ENCODE measurements around the gene GLB1L. TPM values are rescaled to one million over a fixed set of nuclear protein-coding genes. Genes with fewer than 3 reads are reported as not detected.

GLB1L gene
- total RNA-seq, 1 experiment from 2014 or later: 6.1 TPM

- TF ChIP-seq ZNF232 (CRISPR knock-in tag; IDR thresholded peaks at IDR 0.05) (no peak), ZBTB21 (CRISPR knock-in tag; IDR thresholded peaks at IDR 0.05; ENCODE audit: borderline replicate concordance) (no peak), SP1 (CRISPR knock-in tag; conservative IDR thresholded peaks at IDR 0.05) (no peak), ATF6 (CRISPR knock-in tag; IDR thresholded peaks at IDR 0.05) (no peak), SMAD3 (CRISPR knock-in tag; IDR thresholded peaks at IDR 0.05; ENCODE audit: borderline replicate concordance) (no peak), ZNF416 (CRISPR knock-in tag; IDR thresholded peaks at IDR 0.05) (no peak)
- TF ChIP-seq, protein P1, sequence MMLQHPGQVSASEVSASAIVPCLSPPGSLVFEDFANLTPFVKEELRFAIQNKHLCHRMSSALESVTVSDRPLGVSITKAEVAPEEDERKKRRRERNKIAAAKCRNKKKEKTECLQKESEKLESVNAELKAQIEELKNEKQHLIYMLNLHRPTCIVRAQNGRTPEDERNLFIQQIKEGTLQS (CRISPR knock-in tag; conservative IDR thresholded peaks at IDR 0.05): no peak
- Mint-ChIP-seq H3K4me3 (peak overlapping the region; percentile 70), H3K27me3 (ENCODE audit: low read depth) (peaks cover 6% of the 10 kb centered on the region), H3K4me1 (peaks cover 32% of the 10 kb centered on the region), H3K27ac (peak overlapping the region; percentile 82), H3K9me3 (no peaks in the 10 kb centered on the region), H3K36me3 (peaks cover 5% of the 10 kb centered on the region; the same call in 1 of the 2 replicates)
- DNase-seq (ENCODE audit: low spot score) (no peak), ATAC-seq (peak; percentile 38)
- ChIA-PET POLR2A (interaction anchor here (0.6 to 3.0 kb wide), 9 partner anchors 17 to 380 kb away, joined by 3 to 21 read pairs (median 4); partner anchors contain the start of genes ABCB6, ANKZF1, ATG9A and GLB1L), CTCF (interaction anchor here (0.6 to 6.5 kb wide), 22 partner anchors 8 to 277 kb away, joined by 3 to 158 read pairs (median 4); partner anchors contain the start of genes ABCB6, GLB1L, STK16 and TUBA4A)
These were observed 33.5 kb upstream of the GLB1L start for GRCh38 chr2:219278655-219279150.

DNA sequence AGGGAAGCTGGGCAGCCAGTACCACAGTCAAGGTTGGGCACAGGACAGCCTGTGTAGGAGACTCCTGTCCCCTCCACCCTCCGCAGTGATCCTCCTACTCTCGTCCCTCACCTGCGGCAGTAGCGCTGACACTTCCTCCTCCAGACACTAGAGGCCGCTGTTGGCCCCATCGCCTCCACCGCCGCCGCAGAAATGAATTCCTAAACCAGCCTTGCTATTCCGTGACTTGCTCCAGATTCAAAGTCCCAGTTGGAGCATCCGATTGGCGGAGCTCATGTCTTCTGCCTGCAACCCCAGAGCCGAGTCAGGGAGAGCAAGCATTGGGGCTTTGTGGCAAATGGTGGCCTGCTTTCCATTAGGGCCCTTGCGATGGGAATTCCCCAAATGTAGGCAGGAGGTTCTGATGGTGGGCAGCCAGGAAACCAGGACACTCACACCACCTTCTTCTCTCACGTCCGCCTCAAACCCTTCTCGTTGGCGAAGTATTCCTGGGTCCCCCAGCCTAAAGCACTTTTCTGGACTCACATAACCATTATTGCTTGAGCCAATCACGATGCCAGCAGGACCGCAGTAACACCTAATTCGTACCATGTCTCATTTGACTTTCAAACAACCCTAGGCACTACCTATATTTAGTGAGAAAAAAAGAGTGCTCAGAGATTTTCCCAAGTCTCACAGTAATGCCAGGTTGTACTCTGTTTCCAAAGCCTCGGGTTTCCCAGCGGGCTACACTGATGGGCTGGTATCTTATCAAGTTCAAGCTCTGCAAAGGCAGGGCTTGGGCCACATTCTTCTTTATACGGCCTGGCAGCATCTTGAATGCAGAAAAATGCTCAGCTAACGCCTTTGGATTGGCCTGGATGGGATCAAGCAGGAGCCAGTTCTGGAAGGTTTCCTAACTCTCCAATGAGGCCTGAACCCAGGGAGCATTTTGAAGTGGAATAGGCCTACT is 32.7 kb upstream of the GLB1L start:
- Mint-ChIP-seq H3K9me3 (no peaks in the 10 kb centered on the region), H3K4me1 (peaks cover 32% of the 10 kb centered on the region), H3K4me3 (peak overlapping the region; percentile 70), H3K36me3 (peaks cover 3% of the 10 kb centered on the region; the same call in 1 of the 2 replicates), H3K27ac (peak overlapping the region; percentile 96), H3K27me3 (ENCODE audit: low read depth) (peaks cover 9% of the 10 kb centered on the region)
- TF ChIP-seq SP1 (CRISPR knock-in tag; conservative IDR thresholded peaks at IDR 0.05): no peak
- TF ChIP-seq CTCF (IDR thresholded peaks at IDR 0.05): peak; percentile 99
- TF ChIP-seq, protein P2, sequence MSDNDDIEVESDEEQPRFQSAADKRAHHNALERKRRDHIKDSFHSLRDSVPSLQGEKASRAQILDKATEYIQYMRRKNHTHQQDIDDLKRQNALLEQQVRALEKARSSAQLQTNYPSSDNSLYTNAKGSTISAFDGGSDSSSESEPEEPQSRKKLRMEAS (CRISPR knock-in tag; IDR thresholded peaks at IDR 0.05): 0 out of 2 replicates have a peak, but pooled peaks have one; percentile 24
- TF ChIP-seq, protein P3, sequence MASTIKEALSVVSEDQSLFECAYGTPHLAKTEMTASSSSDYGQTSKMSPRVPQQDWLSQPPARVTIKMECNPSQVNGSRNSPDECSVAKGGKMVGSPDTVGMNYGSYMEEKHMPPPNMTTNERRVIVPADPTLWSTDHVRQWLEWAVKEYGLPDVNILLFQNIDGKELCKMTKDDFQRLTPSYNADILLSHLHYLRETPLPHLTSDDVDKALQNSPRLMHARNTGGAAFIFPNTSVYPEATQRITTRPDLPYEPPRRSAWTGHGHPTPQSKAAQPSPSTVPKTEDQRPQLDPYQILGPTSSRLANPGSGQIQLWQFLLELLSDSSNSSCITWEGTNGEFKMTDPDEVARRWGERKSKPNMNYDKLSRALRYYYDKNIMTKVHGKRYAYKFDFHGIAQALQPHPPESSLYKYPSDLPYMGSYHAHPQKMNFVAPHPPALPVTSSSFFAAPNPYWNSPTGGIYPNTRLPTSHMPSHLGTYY (CRISPR knock-in tag; IDR thresholded peaks at IDR 0.05): no peak
- peak; percentile 72 for ATAC-seq
- ChIA-PET CTCF (interaction anchor here (0.6 to 6.5 kb wide), 37 partner anchors 8 to 298 kb away, joined by 3 to 158 read pairs (median 4); partner anchors contain the start of genes ABCB6, ANKZF1, ATG9A and DNPEP), POLR2A (interaction anchor here (0.6 to 3.0 kb wide), 11 partner anchors 17 to 379 kb away, joined by 3 to 21 read pairs (median 4); partner anchors contain the start of genes ABCB6, ANKZF1, ATG9A and GLB1L)
- DNase-seq (ENCODE audit: low spot score): peak; percentile 87

DNA sequence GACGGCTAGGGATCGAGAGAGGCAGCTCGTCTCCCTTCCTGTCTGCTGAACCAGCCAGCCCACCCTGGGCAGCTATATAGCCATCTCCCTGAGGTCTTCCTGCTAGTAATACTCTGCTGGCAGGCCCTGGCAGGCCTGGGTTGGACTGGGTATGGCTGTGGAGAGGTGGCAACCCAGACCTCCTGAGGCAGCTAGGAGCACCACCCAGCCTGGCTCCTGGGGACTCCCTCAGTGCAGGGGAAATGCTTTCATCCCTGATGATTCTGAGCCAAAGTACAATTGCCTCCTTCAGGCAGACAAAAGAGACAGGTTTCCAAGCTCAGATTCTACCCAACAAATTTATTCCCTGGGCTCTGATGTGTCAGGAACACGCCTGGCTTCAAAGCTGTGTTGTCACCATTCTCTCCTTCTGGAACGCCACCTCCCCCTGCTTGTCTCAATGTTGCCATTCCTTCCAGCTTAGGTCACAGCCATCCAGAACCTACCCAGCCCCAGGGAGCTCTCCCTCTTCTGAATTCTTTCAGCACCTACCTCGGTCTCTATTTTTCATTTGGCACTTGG is 29.2 kb upstream of the GLB1L start:
- Mint-ChIP-seq H3K36me3 (no peaks in the 10 kb centered on the region), H3K4me3 (no peak overlapping the region), H3K27ac (no peak overlapping the region), H3K4me1 (peaks cover 28% of the 10 kb centered on the region), H3K27me3 (ENCODE audit: low read depth) (peaks cover 31% of the 10 kb centered on the region), H3K9me3 (no peaks in the 10 kb centered on the region)
- ChIA-PET CTCF (interaction anchor here (0.8 to 1.7 kb wide), 12 partner anchors 9 to 236 kb away, joined by 3 to 23 read pairs (median 3); partner anchors contain the start of genes PTPRN and TUBA4A), POLR2A (interaction anchor here (0.6 to 1.4 kb wide), 6 partner anchors 18 to 98 kb away, joined by 3 to 8 read pairs (median 3); partner anchors contain the start of gene TUBA4A)
- no peak for DNase-seq (ENCODE audit: low spot score)
- peak; percentile 7; the same call in 1 of the 2 replicates for ATAC-seq
- TF ChIP-seq EMX1 (CRISPR knock-in tag; IDR thresholded peaks at IDR 0.05) (no peak), ZNF121 (CRISPR knock-in tag; IDR thresholded peaks at IDR 0.05) (no peak), PREB (CRISPR knock-in tag; IDR thresholded peaks at IDR 0.05; ENCODE audit: borderline replicate concordance) (no peak), SMAD3 (CRISPR knock-in tag; IDR thresholded peaks at IDR 0.05; ENCODE audit: borderline replicate concordance) (no peak), KAT7 (CRISPR knock-in tag; IDR thresholded peaks at IDR 0.05; ENCODE audit: borderline replicate concordance) (no peak), E2F5 (CRISPR knock-in tag; IDR thresholded peaks at IDR 0.05) (no peak), JAZF1 (CRISPR knock-in tag; IDR thresholded peaks at IDR 0.05) (no peak), USF1 (CRISPR knock-in tag; IDR thresholded peaks at IDR 0.05) (no peak), ZBTB21 (CRISPR knock-in tag; IDR thresholded peaks at IDR 0.05; ENCODE audit: borderline replicate concordance) (no peak)

Measured in WTC11 (cell line).